GM12801 (cell line): ENCODE data around the gene AMZ1.

ENCODE experiments used
- CTCF ChIP-seq: IDR thresholded peaks from one replicate; pipeline ENCODE4 v1.5.1; 2011; ENCODE audit warnings: control low read depth; ENCODE audit not compliant: insufficient read length; ENCODE audit errors: extremely low read depth

Gene AMZ1

DNA sequence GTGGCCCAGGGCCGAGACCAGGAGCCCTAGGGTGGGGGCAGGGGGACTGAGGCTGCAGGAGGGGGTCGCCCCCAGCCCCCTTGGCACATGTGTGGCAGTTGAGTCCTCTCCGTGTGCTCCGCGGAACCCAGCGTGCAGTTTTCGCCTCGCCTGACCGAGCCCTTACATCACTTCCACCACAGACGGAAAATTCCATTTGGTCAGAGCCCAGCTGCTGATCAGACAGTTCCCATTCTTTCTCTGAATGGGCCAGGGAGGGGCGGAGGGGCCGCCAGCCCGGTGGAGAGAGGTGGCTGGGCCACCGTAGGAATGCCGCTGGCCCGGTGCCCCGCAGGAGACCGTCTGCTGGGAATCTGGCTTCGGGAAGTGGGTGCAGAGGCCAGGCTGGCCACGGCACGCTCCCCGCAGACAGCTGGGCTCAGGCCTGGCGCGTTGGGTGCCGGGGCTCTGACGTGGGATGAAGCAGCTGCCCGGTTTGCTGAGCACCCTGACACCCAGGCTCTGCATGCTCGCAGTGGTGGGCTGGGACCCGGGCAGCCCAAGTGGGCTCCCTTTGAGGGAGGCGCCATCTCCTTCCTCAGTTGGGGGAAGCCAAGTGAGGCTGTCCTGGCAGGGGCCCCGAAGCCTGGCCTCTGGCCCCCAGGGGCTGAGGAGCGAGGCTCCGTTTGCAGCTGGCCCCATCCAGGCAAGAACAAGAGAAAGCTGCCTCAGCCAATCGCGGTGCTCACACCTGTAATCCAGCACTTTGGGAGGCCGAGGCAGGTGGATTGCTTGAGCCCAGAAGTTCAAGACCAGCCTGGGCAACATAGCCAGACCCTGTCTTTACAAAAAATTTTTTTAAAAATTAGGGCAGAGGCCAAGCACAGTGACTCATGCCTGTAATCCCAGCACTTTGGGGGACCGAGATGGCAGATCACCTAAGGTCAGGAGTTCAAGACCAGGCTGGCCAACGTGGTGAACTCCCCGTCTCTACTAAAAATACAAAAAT, 46.3 kb upstream of the AMZ1 start:
- no peak for TF ChIP-seq CTCF

GRCh38 chr7:2643386-2644219, 44.4 kb upstream of the AMZ1 start:
- no peak for TF ChIP-seq CTCF

- TF ChIP-seq CTCF, result no peak
Measured at GRCh38 chr7:2644220-2644561, 43.8 kb upstream of the AMZ1 start.

DNA sequence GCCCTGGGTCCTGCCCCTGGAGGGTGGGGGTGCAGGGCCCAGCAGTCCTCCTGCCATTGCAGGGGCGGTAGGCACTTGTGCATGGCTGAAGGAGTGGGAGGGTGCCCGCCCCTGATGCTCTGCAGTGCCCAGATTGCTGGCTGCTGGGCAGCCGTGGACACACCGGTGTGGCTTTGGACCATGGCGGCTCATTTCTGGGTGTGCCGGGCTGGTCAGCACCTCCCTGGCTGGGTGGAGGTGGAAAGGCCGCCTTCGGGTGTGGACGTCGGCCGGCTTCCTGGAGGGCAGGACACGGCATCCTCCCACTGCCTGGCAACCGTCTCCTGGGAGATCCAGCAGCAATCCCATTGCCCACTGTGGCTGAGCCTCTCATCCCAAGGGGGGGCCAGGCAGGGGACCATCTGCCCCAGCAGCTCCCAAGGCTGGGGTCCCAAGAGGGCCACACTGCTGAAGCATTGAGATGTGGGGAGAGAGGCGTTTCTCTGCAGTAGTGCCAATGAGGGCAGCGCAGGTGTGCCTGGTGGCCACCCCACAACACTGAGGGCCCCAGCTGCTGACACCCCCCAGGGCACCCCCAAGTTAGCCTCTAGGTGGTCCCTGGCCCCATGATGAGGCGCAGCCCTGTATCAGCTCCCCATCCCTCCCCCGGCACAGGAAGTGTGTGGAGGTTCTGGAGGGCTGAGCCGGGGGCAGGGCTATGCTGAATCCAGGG, 43.3 kb upstream of the AMZ1 start:
- TF ChIP-seq CTCF, result no peak

DNA sequence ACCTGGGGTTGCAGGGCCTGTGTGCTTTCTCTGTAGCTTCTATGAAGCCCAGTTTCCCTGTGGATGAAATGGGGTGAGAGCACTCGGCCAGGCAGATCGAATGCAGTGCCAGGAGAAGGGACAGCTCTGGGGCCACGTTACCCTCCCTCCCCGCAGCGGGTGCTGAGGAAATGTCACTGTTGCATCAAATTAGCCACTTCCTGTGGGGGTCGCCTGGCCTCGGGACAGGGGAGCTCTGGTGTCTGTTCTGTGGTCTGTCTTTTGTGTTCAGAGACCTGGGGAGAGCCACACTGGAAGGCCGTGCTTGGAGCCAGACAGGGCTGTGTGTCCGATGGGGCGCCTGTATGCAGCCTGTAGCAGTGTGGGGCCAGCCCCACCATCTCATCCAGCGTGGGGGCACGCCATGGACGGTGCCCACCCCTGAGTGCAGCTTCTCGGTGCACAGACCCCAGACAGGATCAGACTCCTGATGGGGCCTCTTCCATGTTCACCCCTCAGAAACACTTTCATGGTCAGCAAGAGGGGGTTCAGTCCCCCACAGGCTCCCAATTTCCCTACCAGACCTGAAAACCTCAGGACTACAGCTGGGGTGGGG, 42.6 kb upstream of the AMZ1 start:
- no peak for TF ChIP-seq CTCF

DNA sequence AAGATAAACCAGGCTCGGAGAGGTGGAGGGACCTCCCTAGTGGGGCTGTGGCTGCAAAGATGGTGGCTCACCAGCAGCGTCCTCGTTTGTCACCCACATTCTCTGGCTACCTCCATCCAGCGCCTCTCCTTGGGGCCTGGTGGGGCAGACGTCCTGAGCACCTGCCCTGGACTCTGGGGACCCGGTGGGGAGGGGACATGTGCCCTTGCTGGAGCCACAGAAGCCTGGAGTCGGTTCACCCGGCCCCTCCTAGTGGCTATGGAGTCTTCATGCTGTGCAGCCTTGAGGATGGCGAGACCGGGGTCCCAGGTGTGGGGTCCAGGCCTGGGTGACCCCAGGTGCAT, 41.7 kb upstream of the AMZ1 start:
- no peak for TF ChIP-seq CTCF
